Measurements from ENCODE around the gene ERG. TPM values are rescaled to one million over a fixed set of nuclear protein-coding genes. Genes with fewer than 3 reads are reported as not detected.

ERG gene
- total RNA-seq, 1 experiment from 2014 or later: 4.5 TPM

- no peak for ATAC-seq
- ChIA-PET CTCF (no interaction called here), POLR2A (no interaction called here)
- DNase-seq (ENCODE audit: low spot score): no peak
- Mint-ChIP-seq H3K4me3 (no peak overlapping the region), H3K27ac (no peak overlapping the region), H3K36me3 (no peaks in the 10 kb centered on the region), H3K27me3 (ENCODE audit: low read depth) (no peaks in the 10 kb centered on the region), H3K9me3 (no peaks in the 10 kb centered on the region), H3K4me1 (peaks cover 32% of the 10 kb centered on the region)
- TF ChIP-seq CBFB (CRISPR knock-in tag; IDR thresholded peaks at IDR 0.05; ENCODE audit: low read depth) (no peak), CREM (CRISPR knock-in tag; IDR thresholded peaks at IDR 0.05) (no peak), IRF2 (CRISPR knock-in tag; IDR thresholded peaks at IDR 0.05; ENCODE audit: borderline replicate concordance, low read depth) (no peak), CDX4 (CRISPR knock-in tag; IDR thresholded peaks at IDR 0.05; ENCODE audit: borderline replicate concordance) (no peak), NFYB (CRISPR knock-in tag; conservative IDR thresholded peaks at IDR 0.05; ENCODE audit: low read depth) (no peak), RELA (CRISPR knock-in tag; IDR thresholded peaks at IDR 0.05; ENCODE audit: borderline replicate concordance) (no peak), SOX15 (CRISPR knock-in tag; IDR thresholded peaks at IDR 0.05) (no peak), ZNF512 (CRISPR knock-in tag; IDR thresholded peaks at IDR 0.05; ENCODE audit: borderline replicate concordance) (no peak), ZNF232 (CRISPR knock-in tag; IDR thresholded peaks at IDR 0.05) (no peak)
- TF ChIP-seq, protein P1, sequence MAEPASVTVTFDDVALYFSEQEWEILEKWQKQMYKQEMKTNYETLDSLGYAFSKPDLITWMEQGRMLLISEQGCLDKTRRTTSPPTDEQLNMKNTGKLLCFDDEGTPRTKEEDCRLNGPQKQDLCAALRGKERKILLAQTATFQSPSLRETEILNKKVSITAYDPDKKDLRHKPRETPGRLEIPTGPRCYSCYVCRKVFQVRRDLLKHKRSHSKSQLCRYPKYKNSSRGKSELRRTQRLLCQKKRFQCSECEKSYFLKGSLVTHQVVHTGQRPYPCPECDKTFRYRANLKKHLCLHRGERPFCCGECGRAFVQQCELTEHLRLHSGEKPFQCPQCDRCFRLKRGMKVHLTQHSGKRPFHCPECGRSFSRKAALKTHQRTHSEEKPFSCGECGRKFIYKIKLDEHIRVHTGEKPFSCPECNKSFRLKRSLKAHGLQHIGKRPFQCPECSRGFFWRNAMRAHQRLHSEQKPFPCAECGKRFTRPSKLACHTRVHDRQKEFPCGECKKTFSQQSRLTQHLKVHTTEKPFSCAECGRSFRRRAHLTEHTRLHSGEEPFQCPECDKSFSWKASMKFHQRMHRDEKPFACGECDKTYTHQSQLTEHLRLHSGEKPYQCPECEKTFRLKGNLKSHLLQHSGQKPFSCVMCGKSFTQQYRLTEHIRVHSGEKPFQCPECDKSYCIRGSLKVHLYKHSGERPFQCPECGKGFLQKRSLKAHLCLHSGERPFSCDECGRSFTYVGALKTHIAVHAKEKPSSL (CRISPR knock-in tag; conservative IDR thresholded peaks at IDR 0.05): no peak
These were observed 32.8 kb upstream of the ERG start for GRCh38 chr21:38531039-38531541.

- no peaks in the 10 kb centered on the region for H3K9me3 Mint-ChIP-seq
- no peaks in the 10 kb centered on the region for H3K36me3 Mint-ChIP-seq
- POLR2A ChIA-PET: no interaction called here
- TF ChIP-seq ETV6 (CRISPR knock-in tag; IDR thresholded peaks at IDR 0.05): no peak
- no peak overlapping the region for H3K4me3 Mint-ChIP-seq
- H3K4me1 Mint-ChIP-seq: peaks cover 32% of the 10 kb centered on the region
- no peaks in the 10 kb centered on the region; the same call in 1 of the 2 replicates for H3K27me3 Mint-ChIP-seq (ENCODE audit: low read depth)
- no peak overlapping the region for H3K27ac Mint-ChIP-seq
- DNase-seq (ENCODE audit: low spot score) (no peak), ATAC-seq (no peak)
- CTCF ChIA-PET: no interaction called here
These were observed 29.5 kb upstream of the ERG start for GRCh38 chr21:38527737-38528136.

DNA sequence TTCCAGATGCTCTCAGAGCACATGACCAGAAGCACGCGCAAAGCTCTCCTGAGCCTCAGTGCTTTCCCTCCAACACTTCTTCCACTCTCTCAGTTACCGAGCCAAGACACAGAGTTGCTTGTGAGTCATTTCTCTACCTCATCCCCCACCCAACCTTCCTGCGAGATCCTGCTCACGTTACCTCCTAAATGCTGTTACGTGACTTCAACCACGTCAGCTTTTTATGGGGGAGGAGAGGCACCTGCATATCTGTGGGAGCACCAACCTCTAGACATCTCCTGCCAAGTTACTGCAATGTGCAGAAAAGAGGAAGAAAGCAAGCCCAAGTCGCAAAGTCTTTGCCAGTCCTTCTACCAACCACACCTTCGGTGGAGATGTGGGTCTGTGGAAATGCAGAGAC lies 27.2 kb upstream of the ERG start:
- Mint-ChIP-seq H3K4me3 (no peak overlapping the region), H3K27me3 (ENCODE audit: low read depth) (no peaks in the 10 kb centered on the region; the same call in 1 of the 2 replicates), H3K36me3 (no peaks in the 10 kb centered on the region), H3K9me3 (no peaks in the 10 kb centered on the region), H3K27ac (no peak overlapping the region), H3K4me1 (peaks cover 23% of the 10 kb centered on the region)
- no peak for ATAC-seq
- no peak for DNase-seq (ENCODE audit: low spot score)
- POLR2A ChIA-PET: no interaction called here
- CTCF ChIA-PET: no interaction called here
- TF ChIP-seq, protein P2, sequence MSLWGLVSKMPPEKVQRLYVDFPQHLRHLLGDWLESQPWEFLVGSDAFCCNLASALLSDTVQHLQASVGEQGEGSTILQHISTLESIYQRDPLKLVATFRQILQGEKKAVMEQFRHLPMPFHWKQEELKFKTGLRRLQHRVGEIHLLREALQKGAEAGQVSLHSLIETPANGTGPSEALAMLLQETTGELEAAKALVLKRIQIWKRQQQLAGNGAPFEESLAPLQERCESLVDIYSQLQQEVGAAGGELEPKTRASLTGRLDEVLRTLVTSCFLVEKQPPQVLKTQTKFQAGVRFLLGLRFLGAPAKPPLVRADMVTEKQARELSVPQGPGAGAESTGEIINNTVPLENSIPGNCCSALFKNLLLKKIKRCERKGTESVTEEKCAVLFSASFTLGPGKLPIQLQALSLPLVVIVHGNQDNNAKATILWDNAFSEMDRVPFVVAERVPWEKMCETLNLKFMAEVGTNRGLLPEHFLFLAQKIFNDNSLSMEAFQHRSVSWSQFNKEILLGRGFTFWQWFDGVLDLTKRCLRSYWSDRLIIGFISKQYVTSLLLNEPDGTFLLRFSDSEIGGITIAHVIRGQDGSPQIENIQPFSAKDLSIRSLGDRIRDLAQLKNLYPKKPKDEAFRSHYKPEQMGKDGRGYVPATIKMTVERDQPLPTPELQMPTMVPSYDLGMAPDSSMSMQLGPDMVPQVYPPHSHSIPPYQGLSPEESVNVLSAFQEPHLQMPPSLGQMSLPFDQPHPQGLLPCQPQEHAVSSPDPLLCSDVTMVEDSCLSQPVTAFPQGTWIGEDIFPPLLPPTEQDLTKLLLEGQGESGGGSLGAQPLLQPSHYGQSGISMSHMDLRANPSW (CRISPR knock-in tag; conservative IDR thresholded peaks at IDR 0.05; ENCODE audit: low read depth): no peak
- TF ChIP-seq ZNF263 (CRISPR knock-in tag; IDR thresholded peaks at IDR 0.05; ENCODE audit: low read depth) (no peak), CREM (CRISPR knock-in tag; IDR thresholded peaks at IDR 0.05) (no peak), ZNF219 (CRISPR knock-in tag; IDR thresholded peaks at IDR 0.05; ENCODE audit: borderline replicate concordance) (no peak), ZNF532 (CRISPR knock-in tag; IDR thresholded peaks at IDR 0.05; ENCODE audit: borderline replicate concordance) (no peak), NR1H2 (CRISPR knock-in tag; IDR thresholded peaks at IDR 0.05) (no peak), GRHL2 (CRISPR knock-in tag; IDR thresholded peaks at IDR 0.05; ENCODE audit: insufficient replicate concordance, severe bottlenecking) (no peak), FOXP1 (CRISPR knock-in tag; IDR thresholded peaks at IDR 0.05; ENCODE audit: borderline replicate concordance) (no peak)
- TF ChIP-seq, protein P3, sequence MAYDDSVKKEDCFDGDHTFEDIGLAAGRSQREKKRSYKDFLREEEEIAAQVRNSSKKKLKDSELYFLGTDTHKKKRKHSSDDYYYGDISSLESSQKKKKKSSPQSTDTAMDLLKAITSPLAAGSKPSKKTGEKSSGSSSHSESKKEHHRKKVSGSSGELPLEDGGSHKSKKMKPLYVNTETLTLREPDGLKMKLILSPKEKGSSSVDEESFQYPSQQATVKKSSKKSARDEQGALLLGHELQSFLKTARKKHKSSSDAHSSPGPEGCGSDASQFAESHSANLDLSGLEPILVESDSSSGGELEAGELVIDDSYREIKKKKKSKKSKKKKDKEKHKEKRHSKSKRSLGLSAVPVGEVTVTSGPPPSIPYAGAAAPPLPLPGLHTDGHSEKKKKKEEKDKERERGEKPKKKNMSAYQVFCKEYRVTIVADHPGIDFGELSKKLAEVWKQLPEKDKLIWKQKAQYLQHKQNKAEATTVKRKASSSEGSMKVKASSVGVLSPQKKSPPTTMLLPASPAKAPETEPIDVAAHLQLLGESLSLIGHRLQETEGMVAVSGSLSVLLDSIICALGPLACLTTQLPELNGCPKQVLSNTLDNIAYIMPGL (CRISPR knock-in tag; IDR thresholded peaks at IDR 0.05): no peak

All from WTC11 (cell line).